H9 (cell line): Measurements from ENCODE around the gene PIAS3. TPM values are rescaled to one million over a fixed set of nuclear protein-coding genes. Genes with fewer than 3 reads are reported as not detected.

Source experiments
- DNase-seq: peaks from one replicate; pipeline ENCODE4 v3.0.0-alpha.2; 2017
- H2AFZ ChIP-seq: one replicate; pipeline ENCODE4 v1.6.1; 2013; ENCODE audit warnings: mild to moderate bottlenecking, low read length, control low read depth, moderate library complexity
- H2AK5ac ChIP-seq: 2 replicates; pipeline ENCODE4 v1.6.1; 2013; ENCODE audit warnings: low read length, control low read depth, mixed read lengths; ENCODE audit not compliant: insufficient read length
- H2BK120ac ChIP-seq: one replicate; pipeline ENCODE4 v1.6.1; 2013; ENCODE audit warnings: low read depth, mild to moderate bottlenecking, low read length, control low read depth, inconsistent platforms; ENCODE audit not compliant: poor library complexity, severe bottlenecking
- H2BK12ac ChIP-seq: 2 replicates; pipeline ENCODE4 v1.6.1; 2013; ENCODE audit warnings: low read length, control low read depth, mixed read lengths, low read depth; ENCODE audit not compliant: insufficient read length
- H2BK15ac ChIP-seq: 2 replicates; pipeline ENCODE4 v1.6.1; 2013; ENCODE audit warnings: low read depth, low read length, control low read depth
- H2BK20ac ChIP-seq: one replicate; pipeline ENCODE4 v1.6.1; 2013; ENCODE audit warnings: low read depth, mild to moderate bottlenecking, low read length, control low read depth, inconsistent platforms; ENCODE audit not compliant: poor library complexity, severe bottlenecking
- H2BK5ac ChIP-seq: 2 replicates; pipeline ENCODE4 v1.6.1; 2013; ENCODE audit warnings: low read length, control low read depth, mixed read lengths; ENCODE audit not compliant: insufficient read length
- H3K14ac ChIP-seq: 2 replicates; pipeline ENCODE4 v1.6.1; 2013; ENCODE audit warnings: low read length, control low read depth; ENCODE audit not compliant: insufficient read depth
- H3K18ac ChIP-seq: 2 replicates; pipeline ENCODE4 v1.6.1; 2013; ENCODE audit warnings: low read depth, mild to moderate bottlenecking, mixed read lengths, low read length, control low read depth; ENCODE audit not compliant: insufficient read length
- H3K23ac ChIP-seq: 2 replicates; pipeline ENCODE4 v1.6.1; 2013; ENCODE audit warnings: low read length, control low read depth, mixed read lengths, low read depth; ENCODE audit not compliant: insufficient read length
- H3K23me2 ChIP-seq: 2 replicates; pipeline ENCODE4 v1.6.1; 2013; ENCODE audit warnings: low read depth, mild to moderate bottlenecking, mixed read lengths, low read length, control low read depth; ENCODE audit not compliant: insufficient read length, poor library complexity, severe bottlenecking
- H3K27ac ChIP-seq: 2 replicates; pipeline ENCODE4 v1.5.1; 2013; ENCODE audit warnings: low read length, control low read depth, mixed read lengths, low read depth; ENCODE audit not compliant: insufficient read length
- H3K27me3 ChIP-seq: 2 replicates; pipeline ENCODE4 v1.6.1; 2013; ENCODE audit warnings: low read length, control low read depth, inconsistent platforms; ENCODE audit not compliant: insufficient read depth
- H3K4ac ChIP-seq: 2 replicates; pipeline ENCODE4 v1.6.1; 2013; ENCODE audit warnings: low read depth, mild to moderate bottlenecking, control low read depth, inconsistent platforms, low read length, moderate library complexity
- H3K4me1 ChIP-seq: 2 replicates; pipeline ENCODE4 v1.6.1; 2013; ENCODE audit warnings: low read length, control low read depth, inconsistent platforms; ENCODE audit not compliant: insufficient read depth
- H3K4me2 ChIP-seq: 2 replicates; pipeline ENCODE4 v1.6.1; 2013; ENCODE audit warnings: low read length, control low read depth, mixed read lengths; ENCODE audit not compliant: insufficient read length, insufficient read depth
- H3K56ac ChIP-seq: 2 replicates; pipeline ENCODE4 v1.6.1; 2013; ENCODE audit warnings: low read depth, mild to moderate bottlenecking, mixed read lengths, low read length, control low read depth; ENCODE audit not compliant: insufficient read length
- H3K79me1 ChIP-seq: 2 replicates; pipeline ENCODE4 v1.6.1; 2013; ENCODE audit warnings: low read depth, mild to moderate bottlenecking, moderate library complexity, low read length, control low read depth, inconsistent platforms; ENCODE audit not compliant: insufficient read depth, poor library complexity, severe bottlenecking
- H3K79me2 ChIP-seq: 2 replicates; pipeline ENCODE4 v1.6.1; 2013; ENCODE audit warnings: low read length, control low read depth, inconsistent platforms; ENCODE audit not compliant: insufficient read depth
- H3K9ac ChIP-seq: 2 replicates; pipeline ENCODE4 v1.6.1; 2013; ENCODE audit warnings: low read length, control low read depth, mixed read lengths; ENCODE audit not compliant: insufficient read length; ENCODE audit errors: extremely low read depth
- H3K9me3 ChIP-seq: one replicate; pipeline ENCODE4 v1.6.1; 2013; ENCODE audit warnings: low read depth, low read length, inconsistent platforms; ENCODE audit not compliant: control insufficient read depth
- H3T11ph ChIP-seq: one replicate; pipeline ENCODE4 v1.6.1; 2013; ENCODE audit warnings: mild to moderate bottlenecking, low read length, control low read depth, inconsistent platforms
- H4K20me1 ChIP-seq: one replicate; pipeline ENCODE4 v1.6.1; 2013; ENCODE audit not compliant: control insufficient read depth, insufficient read length, insufficient read depth
- H4K5ac ChIP-seq: 2 replicates; pipeline ENCODE4 v1.6.1; 2013; ENCODE audit warnings: low read depth, mild to moderate bottlenecking, mixed read lengths, low read length, control low read depth; ENCODE audit not compliant: insufficient read length
- H4K8ac ChIP-seq: replicated peaks from 2 replicates; pipeline ENCODE4 v1.6.1; 2013; ENCODE audit warnings: low read length, control low read depth, mixed read lengths, low read depth; ENCODE audit not compliant: insufficient read length
- H4K91ac ChIP-seq: 2 replicates; pipeline ENCODE4 v1.6.1; 2013; ENCODE audit warnings: low read depth, mild to moderate bottlenecking, moderate library complexity, mixed read lengths, low read length, control low read depth; ENCODE audit not compliant: insufficient read length
- H3K27ac Mint-ChIP-seq, 3 experiments: 2 replicates in 2 of 3; 3 replicates in 1 of 3; pipeline ENCODE4 v1.8.0; 2020 to 2021; ENCODE audit warnings: mixed read lengths in 3 of 3, mild to moderate bottlenecking in 1 of 3, moderate library complexity in 1 of 3
- H3K27me3 Mint-ChIP-seq: 2 replicates; pipeline ENCODE4 v1.8.0; 2021; ENCODE audit warnings: low read depth, mild to moderate bottlenecking, moderate library complexity, mixed read lengths
- H3K36me3 Mint-ChIP-seq, 3 experiments: 2 replicates in 2 of 3; 3 replicates in 1 of 3; pipeline ENCODE4 v1.8.0; 2020 to 2021; ENCODE audit warnings: low read depth in 3 of 3, mixed read lengths in 3 of 3; ENCODE audit not compliant: insufficient read depth in 1 of 3
- H3K4me1 Mint-ChIP-seq, 2 experiments: 2 replicates each; pipeline ENCODE4 v1.8.0; 2020; ENCODE audit warnings: mixed read lengths in 2 of 2
- H3K4me3 Mint-ChIP-seq, 2 experiments: 2 replicates in 1 of 2; 3 replicates in 1 of 2; pipeline ENCODE4 v1.8.0; 2020 to 2021; ENCODE audit warnings: mild to moderate bottlenecking in 2 of 2, mixed read lengths in 2 of 2, moderate library complexity in 1 of 2
- H3K9me3 Mint-ChIP-seq, 2 experiments: 2 replicates in 1 of 2; 3 replicates in 1 of 2; pipeline ENCODE4 v1.8.0; 2020; ENCODE audit warnings: mild to moderate bottlenecking in 2 of 2, mixed read lengths in 2 of 2, moderate library complexity in 1 of 2
- CTCF ChIP-seq: fragments of 200-600 bp; sonication (generic); conservative IDR thresholded peaks from 3 replicates; pipeline ENCODE4 v1.8.0; 2021; ENCODE audit warnings: antibody characterized with exemption, mild to moderate bottlenecking
- WGBS: extraction: QIAGEN DNeasy Blood & Tissue Kit; methylation state at CpG from one replicate; pipeline ENCODE4 v1.1.7; 2013; ENCODE audit warnings: missing lambda C conversion rate, low lambda C conversion rate, mixed read lengths; ENCODE audit not compliant: insufficient read length; ENCODE audit errors: extremely low coverage; 5-methylcytosine and 5-hydroxymethylcytosine counted together
- total RNA-seq: library from RNA; stranded (reverse); gene quantifications from 2 replicates; pipeline ENCODE4 v1.2.1, GENCODE V29; 2021

The PIAS3 gene
- total RNA-seq, 1 experiment from 2014 or later: 33.9 TPM

GRCh38 chr1:145887631-145888030 lies 28.8 kb upstream of the PIAS3 start:
- Mint-ChIP-seq H3K36me3 (no peaks in the 10 kb centered on the region), H3K4me1 (peaks cover 29 to 31% of the 10 kb centered on the region in 2 experiments), H3K9me3 (no peaks in the 10 kb centered on the region), H3K4me3 (no peak overlapping the region), H3K27me3 (peaks cover 31% of the 10 kb centered on the region), H3K27ac (no peak overlapping the region)
- Histone ChIP-seq H3K23me2 (peaks cover 10% of the 10 kb centered on the region), H3T11ph (no peak overlapping the region), H3K79me2 (no peaks in the 10 kb centered on the region), H4K8ac (no peak overlapping the region), H3K4me2 (no peak overlapping the region), H2BK12ac (no peak overlapping the region), H3K4ac (no peak overlapping the region), H2BK5ac (no peak overlapping the region), H2BK120ac (no peak overlapping the region), H3K9me3 (no peaks in the 10 kb centered on the region), H4K5ac (no peak overlapping the region), H2AFZ (no peak overlapping the region), H3K23ac (no peak overlapping the region), H4K20me1 (no peaks in the 10 kb centered on the region), H3K56ac (no peak overlapping the region), H3K14ac (no peak overlapping the region), H3K27ac (no peak overlapping the region), H3K79me1 (no peaks in the 10 kb centered on the region), H2BK15ac (no peak overlapping the region), H2AK5ac (no peak overlapping the region), H2BK20ac (no peak overlapping the region), H3K4me1 (no peaks in the 10 kb centered on the region), H3K9ac (no peak overlapping the region), H3K27me3 (peaks cover 8% of the 10 kb centered on the region; the same call in 1 of the 2 replicates), H4K91ac (no peak overlapping the region), H3K18ac (no peak overlapping the region)
- no peak for DNase-seq
- WGBS: no CpG with 5 or more reads among the region's 5 CpGs
- no peak for TF ChIP-seq CTCF
